Dermis blood vessel endothelial cell (primary cell): Measurements from ENCODE around the gene CARD19. TPM values are rescaled to one million over a fixed set of nuclear protein-coding genes. Genes with fewer than 3 reads are reported as not detected.

Experiments used
- DNase-seq: peaks from one replicate; pipeline ENCODE4 v3.0.0; 2010
- total RNA-seq: library from RNA; depleted of rRNA; stranded (reverse); fragments of >200 nt; gene quantifications from 2 replicates; pipeline ENCODE4 v1.2.3, GENCODE V29; 2014

Gene CARD19
- total RNA-seq, 1 donor from 2014 or later, result 74.4 TPM

GRCh38 chr9:93121316-93122241 lies 25.6 kb downstream of the CARD19 start:
- DNase-seq, result no peak

- no peak for DNase-seq
These were observed 26.8 kb downstream of the CARD19 start for GRCh38 chr9:93122721-93123221.

GRCh38 chr9:93123561-93124283 lies 27.7 kb downstream of the CARD19 start:
- DNase-seq, result no peak

- DNase-seq, result no peak
These were observed 28.8 kb downstream of the CARD19 start for GRCh38 chr9:93124793-93125192.

- DNase-seq, result no peak
These were observed 29.4 kb downstream of the CARD19 start for GRCh38 chr9:93125331-93125894.

- DNase-seq, result no peak
These were observed 30.2 kb downstream of the CARD19 start for GRCh38 chr9:93126151-93126781.

GRCh38 chr9:93126825-93127368 lies 30.9 kb downstream of the CARD19 start:
- peak; percentile 77 for DNase-seq

- DNase-seq, result no peak
These were observed 31.4 kb downstream of the CARD19 start for GRCh38 chr9:93127395-93127911.

- DNase-seq, result no peak
These were observed 32.1 kb downstream of the CARD19 start for GRCh38 chr9:93128011-93128714.

- DNase-seq, result no peak
These were observed 32.8 kb downstream of the CARD19 start for GRCh38 chr9:93128715-93129224.

GRCh38 chr9:93129286-93129685 lies 33.3 kb downstream of the CARD19 start:
- peak; percentile 93 for DNase-seq

GRCh38 chr9:93129691-93130500 lies 33.9 kb downstream of the CARD19 start:
- DNase-seq, result no peak

- DNase-seq, result peak; percentile 66
These were observed 35.0 kb downstream of the CARD19 start for GRCh38 chr9:93130861-93131481.

GRCh38 chr9:93131599-93132286 lies 35.7 kb downstream of the CARD19 start:
- DNase-seq, result no peak

GRCh38 chr9:93132287-93132927 lies 36.4 kb downstream of the CARD19 start:
- no peak for DNase-seq

GRCh38 chr9:93132946-93133680 lies 37.1 kb downstream of the CARD19 start:
- no peak for DNase-seq

- DNase-seq, result peak; percentile 87
These were observed 37.6 kb downstream of the CARD19 start for GRCh38 chr9:93133681-93134014.
